Activated B cell treated with CpG ODN at 0.5 μM for 24 hours (primary cell): ENCODE measurements around the gene KRT33A. TPM values are rescaled to one million over a fixed set of nuclear protein-coding genes. Genes with fewer than 3 reads are reported as not detected.
A peak's percentile ranks its signal among the peaks of the same experiment; 100 is the strongest.

Source experiments
- ATAC-seq: fragments of 200-7000 bp; cut with Tn5 transposase; one replicate; pipeline ENCODE4 v1.10.0; 2021; ENCODE audit warnings: low read depth, mild to moderate bottlenecking, moderate library complexity
- CTCF ChIA-PET: fragments of 350-600 bp; sonication (Branson Sonifier 250); formaldehyde crosslinking; loops from one replicate; lab custom pipeline; 2021; ENCODE audit warnings: antibody characterized with exemption; lab: Charles Lee
- POLR2A ChIA-PET: fragments of 350-600 bp; sonication (Branson Sonifier 250); formaldehyde crosslinking; loops from one replicate; lab custom pipeline; 2021; ENCODE audit warnings: antibody characterized with exemption; lab: Charles Lee
- DNase-seq: peaks from one replicate; pipeline ENCODE4 v3.0.0; 2022
- H3K27ac Mint-ChIP-seq: one replicate; pipeline ENCODE4 v1.8.0; 2020; ENCODE audit warnings: mixed read lengths
- H3K27me3 Mint-ChIP-seq: one replicate; pipeline ENCODE4 v1.8.0; 2021; ENCODE audit warnings: mixed read lengths
- H3K36me3 Mint-ChIP-seq: one replicate; pipeline ENCODE4 v1.8.0; 2021; ENCODE audit warnings: low read depth, mixed read lengths
- H3K4me1 Mint-ChIP-seq: one replicate; pipeline ENCODE4 v1.8.0; 2021; ENCODE audit warnings: mixed read lengths
- H3K4me3 Mint-ChIP-seq: one replicate; pipeline ENCODE4 v1.8.0; 2020; ENCODE audit warnings: mild to moderate bottlenecking, mixed read lengths
- H3K9me3 Mint-ChIP-seq: one replicate; pipeline ENCODE4 v1.8.0; 2020; ENCODE audit warnings: mixed read lengths
- CTCF ChIP-seq: fragments of 200-600 bp; IDR thresholded peaks from one replicate; pipeline ENCODE4 v1.8.0; 2022; ENCODE audit warnings: antibody characterized with exemption, mild to moderate bottlenecking
- intact Hi-C: fragments of 100-400 bp; cut with micrococcal nuclease; formaldehyde crosslinking; loops from one replicate; pipeline ENCODE4 v1.15.1; 2024
- total RNA-seq: library from RNA; stranded (reverse); gene quantifications from 2 replicates; pipeline ENCODE4 v1.2.3, GENCODE V29; 2022

Gene KRT33A
- total RNA-seq, 1 donor from 2014 or later, result not detected

- ChIA-PET POLR2A (interaction anchor here (1.2 kb wide), 4 partner anchors 14 to 706 kb away, joined by 3 to 5 read pairs (median 4); partner anchors contain the start of gene KRTAP16-1), CTCF (interaction anchor here (0.6 to 2.6 kb wide), 19 partner anchors 8 to 905 kb away, joined by 3 to 13 read pairs (median 3); partner anchors contain the start of genes KRTAP16-1 and TOP2A)
- Mint-ChIP-seq H3K4me1 (no peaks in the 10 kb centered on the region), H3K9me3 (peaks cover 13% of the 10 kb centered on the region), H3K36me3 (no peaks in the 10 kb centered on the region), H3K27ac (no peak overlapping the region), H3K27me3 (no peaks in the 10 kb centered on the region), H3K4me3 (no peak overlapping the region)
- intact Hi-C loops, result loop anchor here (1.0 to 5.0 kb wide), 4 partner anchors 200 to 700 kb away; partner anchors contain the start of gene KRTAP4-12
- DNase-seq (no peak), ATAC-seq (peak; percentile 67)
- TF ChIP-seq CTCF, result no peak
Measured at GRCh38 chr17:41322094-41322902, 28.3 kb downstream of the KRT33A start.

- DNase-seq (no peak), ATAC-seq (no peak)
- intact Hi-C loops, result no loop called here
- ChIA-PET CTCF (no interaction called here), POLR2A (no interaction called here)
- Mint-ChIP-seq H3K36me3 (no peaks in the 10 kb centered on the region), H3K4me3 (no peak overlapping the region), H3K27me3 (peaks cover 15% of the 10 kb centered on the region), H3K9me3 (peaks cover 13% of the 10 kb centered on the region), H3K27ac (no peak overlapping the region), H3K4me1 (no peaks in the 10 kb centered on the region)
- no peak for TF ChIP-seq CTCF
Measured at GRCh38 chr17:41318231-41318630, 32.4 kb downstream of the KRT33A start.

GRCh38 chr17:41315814-41316445 is 34.7 kb downstream of the KRT33A start:
- Mint-ChIP-seq H3K4me3 (no peak overlapping the region), H3K27me3 (peaks cover 19% of the 10 kb centered on the region), H3K4me1 (no peaks in the 10 kb centered on the region), H3K36me3 (no peaks in the 10 kb centered on the region), H3K27ac (no peak overlapping the region), H3K9me3 (peaks cover 13% of the 10 kb centered on the region)
- CTCF ChIA-PET, result no interaction called here
- ATAC-seq (no peak), DNase-seq (no peak)
- TF ChIP-seq CTCF, result no peak
- POLR2A ChIA-PET, result no interaction called here
- intact Hi-C loops, result loop anchor here (2.0 kb wide), 1 partner anchor 67 kb away; the partner anchor contains the start of gene KRTAP9-4

- intact Hi-C loops, result no loop called here
- TF ChIP-seq CTCF, result no peak
- peaks cover 4% of the 10 kb centered on the region for H3K4me1 Mint-ChIP-seq
- H3K36me3 Mint-ChIP-seq, result no peaks in the 10 kb centered on the region
- no peak within 1 kb of the TSS for H3K27ac Mint-ChIP-seq
- H3K9me3 Mint-ChIP-seq, result peaks cover 8% of the 10 kb centered on the region
- H3K4me3 Mint-ChIP-seq, result no peak within 1 kb of the TSS
- no peak for ATAC-seq
- peaks cover 19% of the 10 kb centered on the region for H3K27me3 Mint-ChIP-seq
- DNase-seq, result no peak
- CTCF ChIA-PET, result no interaction called here
- POLR2A ChIA-PET, result no interaction called here
Measured at GRCh38 chr17:41315204-41315794, 35.3 kb downstream of the KRT33A start, which contains the start of gene KRTAP17-1. Gene KRTAP17-1 (minus strand): TSS chr17:41315710. CDS start chr17:41315650, 60 bp downstream.

- ATAC-seq, result no peak
Measured at GRCh38 chr17:41311111-41311510, 39.5 kb downstream of the KRT33A start.

More at GRCh38 chr17:41311111-41311510, 39.5 kb downstream of the KRT33A start:
- CTCF ChIA-PET, result no interaction called here
- Mint-ChIP-seq H3K4me3 (no peak overlapping the region), H3K27me3 (peaks cover 17% of the 10 kb centered on the region), H3K27ac (no peak overlapping the region), H3K9me3 (no peaks in the 10 kb centered on the region), H3K36me3 (no peaks in the 10 kb centered on the region), H3K4me1 (peaks cover 34% of the 10 kb centered on the region)
- no peak for TF ChIP-seq CTCF
- POLR2A ChIA-PET, result no interaction called here
- intact Hi-C loops, result no loop called here
- DNase-seq, result no peak
